ENCODE data around the gene FMN1. TPM values are rescaled to one million over a fixed set of nuclear protein-coding genes. Genes with fewer than 3 reads are reported as not detected.

The FMN1 gene
- total RNA-seq, 4 donors from 2014 or later: 2.6 to 6.6 (median 4.2) TPM

- intact Hi-C loops (cut with DNase I; ENCODE audit: low total_unique reads) (no loop called here), in situ Hi-C loops (cut with MboI; ENCODE audit: low sequenced_read_pairs in 4 of 4) (no loop called here)
- no peak for ATAC-seq
- Histone ChIP-seq H3K27ac (no peak overlapping the region), H3K36me3 (no peaks in the 10 kb centered on the region), H3K27me3 (no peaks in the 10 kb centered on the region), H3K4me3 (no peak overlapping the region), H3K9me3 (no peaks in the 10 kb centered on the region), H3K4me1 (no peaks in the 10 kb centered on the region)
- no peak for DNase-seq
- TF ChIP-seq CTCF (IDR thresholded peaks at IDR 0.05 in 4 of 5, conservative IDR thresholded peaks at IDR 0.05 in 1 of 5) (no peak), POLR2A (IDR thresholded peaks at IDR 0.05) (no peak)
Measured at GRCh38 chr15:32908135-32908801, 286.2 kb downstream of the FMN1 start.

- ATAC-seq: no peak
- in situ Hi-C loops (cut with MboI; ENCODE audit: low sequenced_read_pairs in 4 of 4): no loop called here
- intact Hi-C loops (cut with DNase I; ENCODE audit: low total_unique reads): no loop called here
Measured at GRCh38 chr15:32905481-32905880, 289.0 kb downstream of the FMN1 start.

GRCh38 chr15:32904448-32904847 lies 290.1 kb downstream of the FMN1 start:
- H3K4me1 ChIP-seq: no peaks in the 10 kb centered on the region

More at GRCh38 chr15:32905481-32905880, 289.0 kb downstream of the FMN1 start:
- Histone ChIP-seq H3K4me1 (no peaks in the 10 kb centered on the region), H3K4me3 (no peak overlapping the region), H3K36me3 (no peaks in the 10 kb centered on the region), H3K9me3 (no peaks in the 10 kb centered on the region), H3K27ac (no peak overlapping the region), H3K27me3 (no peaks in the 10 kb centered on the region)
- no peak for DNase-seq
- TF ChIP-seq CTCF (IDR thresholded peaks at IDR 0.05 in 4 of 5, conservative IDR thresholded peaks at IDR 0.05 in 1 of 5) (no peak), POLR2A (IDR thresholded peaks at IDR 0.05) (no peak)

GRCh38 chr15:32903591-32904290 lies 290.8 kb downstream of the FMN1 start:
- intact Hi-C loops (cut with DNase I; ENCODE audit: low total_unique reads) (no loop called here), in situ Hi-C loops (cut with MboI; ENCODE audit: low sequenced_read_pairs in 4 of 4) (no loop called here)

More at GRCh38 chr15:32904448-32904847, 290.1 kb downstream of the FMN1 start:
- in situ Hi-C loops (cut with MboI; ENCODE audit: low sequenced_read_pairs in 4 of 4): no loop called here
- no peak for DNase-seq
- Histone ChIP-seq H3K9me3 (no peaks in the 10 kb centered on the region), H3K27ac (no peak overlapping the region), H3K27me3 (no peaks in the 10 kb centered on the region), H3K36me3 (no peaks in the 10 kb centered on the region), H3K4me3 (no peak overlapping the region)
- ATAC-seq: no peak
- intact Hi-C loops (cut with DNase I; ENCODE audit: low total_unique reads): no loop called here
- TF ChIP-seq POLR2A (IDR thresholded peaks at IDR 0.05) (no peak), CTCF (IDR thresholded peaks at IDR 0.05 in 4 of 5, conservative IDR thresholded peaks at IDR 0.05 in 1 of 5) (no peak)

GRCh38 chr15:32901995-32902394 lies 292.5 kb downstream of the FMN1 start:
- Histone ChIP-seq H3K9me3 (no peaks in the 10 kb centered on the region), H3K36me3 (no peaks in the 10 kb centered on the region), H3K4me3 (no peak overlapping the region), H3K27me3 (no peaks in the 10 kb centered on the region), H3K4me1 (no peaks in the 10 kb centered on the region), H3K27ac (no peak overlapping the region)
- no peak for DNase-seq
- TF ChIP-seq CTCF (IDR thresholded peaks at IDR 0.05 in 4 of 5, conservative IDR thresholded peaks at IDR 0.05 in 1 of 5): no peak
- intact Hi-C loops (cut with DNase I; ENCODE audit: low total_unique reads) (no loop called here), in situ Hi-C loops (cut with MboI; ENCODE audit: low sequenced_read_pairs in 4 of 4) (no loop called here)
- no peak for ATAC-seq

More at GRCh38 chr15:32903591-32904290, 290.8 kb downstream of the FMN1 start:
- DNase-seq (no peak), ATAC-seq (no peak)
- Histone ChIP-seq H3K9me3 (no peaks in the 10 kb centered on the region), H3K4me1 (no peaks in the 10 kb centered on the region), H3K27ac (no peak overlapping the region), H3K36me3 (no peaks in the 10 kb centered on the region), H3K27me3 (no peaks in the 10 kb centered on the region), H3K4me3 (no peak overlapping the region)
- no peak for TF ChIP-seq POLR2A (IDR thresholded peaks at IDR 0.05)

Measured in gastrocnemius medialis (tissue), 4 donors.